ENCODE measurements around the gene MSL3. TPM values are rescaled to one million over a fixed set of nuclear protein-coding genes. Genes with fewer than 3 reads are reported as not detected.

MSL3 gene
- total and polyA plus RNA-seq, 2 of the 13 experiments (the other 11 are each of a cell fraction or from before 2014, with no cell fraction given) = 7.6 to 10.2 TPM

DNA sequence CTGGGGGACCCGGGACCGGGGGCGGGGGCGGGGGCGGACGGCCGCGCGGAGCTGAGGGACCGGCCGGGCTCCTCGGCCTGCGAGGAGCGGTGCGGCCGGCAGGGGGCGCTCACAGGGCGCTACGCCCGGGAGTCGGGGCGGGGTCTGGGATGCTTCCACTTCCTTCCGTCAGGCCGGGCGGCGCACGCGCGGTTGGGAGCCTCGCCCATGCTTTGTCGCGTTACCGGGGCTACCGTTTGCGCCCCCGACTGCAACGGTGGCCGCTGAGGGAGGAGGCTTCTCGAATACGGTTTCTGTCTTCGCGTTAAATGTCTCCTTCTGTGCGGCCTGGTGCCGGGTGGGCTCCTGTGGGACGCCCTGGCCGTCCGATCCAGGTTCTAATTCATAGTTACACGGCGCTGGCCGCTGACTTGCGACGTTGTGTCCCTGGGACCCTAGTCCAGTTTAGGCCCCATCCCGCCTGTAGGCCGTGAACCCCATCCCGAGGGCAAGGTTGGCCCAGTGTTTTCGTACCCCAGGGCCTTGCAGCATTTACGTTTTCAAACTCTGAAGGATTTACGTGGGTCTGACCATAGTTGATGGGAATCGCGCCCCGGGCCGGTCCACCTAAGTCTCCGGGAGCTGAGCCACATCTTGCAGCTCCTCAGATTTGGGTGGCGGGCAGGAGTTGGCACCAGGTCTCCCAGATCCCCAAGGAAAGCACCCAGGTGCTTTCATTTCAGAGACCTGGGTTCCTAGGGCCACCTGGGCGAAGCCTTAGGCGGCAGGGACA lies 549 bp downstream of the MSL3 start:
- peaks cover 29% of the 10 kb centered on the region for H3K4me1 ChIP-seq (ENCODE audit: insufficient read depth, low read length)
- FAIRE-seq (no peak), ATAC-seq (peak; percentile 76), DNase-seq (ENCODE audit: low spot score) (peak; percentile 60)
- H3K79me2 ChIP-seq (ENCODE audit: insufficient read depth, low read length) = no peaks in the 10 kb centered on the region
- no peaks in the 10 kb centered on the region for H3K9me3 ChIP-seq (ENCODE audit: low read length)
- no peaks in the 10 kb centered on the region for H4K20me1 ChIP-seq (ENCODE audit: insufficient read depth, low read length)
- WGBS (ENCODE audit: low lambda C conversion rate) = no CpG with 5 or more reads among the region's 66 CpGs
- peaks cover 2 to 13% of the 10 kb centered on the region in 2 experiments; a peak in 3 of 5 replicates for H3K27me3 ChIP-seq (ENCODE audit: control insufficient read depth in 1 of 2, insufficient read depth in 2 of 2, low read length in 2 of 2)
- peak overlapping the region; percentile 68 for H3K27ac ChIP-seq (ENCODE audit: extremely low read length, insufficient read depth, low read length)
- no TSS peak for BruUV-seq (replicated peaks)
- peak overlapping the region; percentile 81 to 85 (median 85) for H3K4me3 ChIP-seq (replicated peaks in 1 of 3; ENCODE audit: insufficient read depth in 1 of 3, low read depth in 2 of 3, low read length in 3 of 3)
- ChIA-PET POLR2A (no interaction called here), CTCF (ENCODE audit: low intra/inter-chr PET ratio, low total read pairs) (no interaction called here)
- H3K4me2 ChIP-seq (ENCODE audit: low read depth, low read length) = peak overlapping the region; percentile 88
- in situ Hi-C loops (cut with HindIII; ENCODE audit: extremely low pct_ligation_motif_present, low pct_unique_long_range_greater_than_20kb) (loop anchor here (25.0 kb wide), 1 partner anchor 621 kb away; no protein-coding TSS in a partner anchor), intact Hi-C loops (cut with micrococcal nuclease; ENCODE audit: unreplicated experiment) (no loop called here)
- H2AFZ ChIP-seq (ENCODE audit: low read length) = no peak overlapping the region
- H3K9ac ChIP-seq (ENCODE audit: insufficient read depth, low read depth, low read length) = peak overlapping the region; percentile 78
- peaks cover 0 to 7% of the 10 kb centered on the region in 2 experiments; a peak in 2 of 5 replicates for H3K36me3 ChIP-seq (replicated peaks in 1 of 2; ENCODE audit: control insufficient read depth in 1 of 2, insufficient read depth in 2 of 2, low read length in 2 of 2)
- 0 out of 2 replicates have a peak, but pooled peaks have one; percentile 25 for TF ChIP-seq ZNF451 (CRISPR knock-in tag; IDR thresholded peaks at IDR 0.05)
- peak; percentile 68 for TF ChIP-seq ZFX (CRISPR knock-in tag; IDR thresholded peaks at IDR 0.05; ENCODE audit: low read depth)
- TF ChIP-seq MXD1 (CRISPR knock-in tag; IDR thresholded peaks at IDR 0.05) = peak; percentile 30; the same call in 1 of the 2 replicates
- no peak for TF ChIP-seq TCF7 (IDR thresholded peaks at IDR 0.05; ENCODE audit: low read depth)
- peak; percentile 39; the same call in 1 of the 2 replicates for TF ChIP-seq RBFOX2 (IDR thresholded peaks at IDR 0.05; ENCODE audit: low read depth, low read length)
- TF ChIP-seq, protein P1, sequence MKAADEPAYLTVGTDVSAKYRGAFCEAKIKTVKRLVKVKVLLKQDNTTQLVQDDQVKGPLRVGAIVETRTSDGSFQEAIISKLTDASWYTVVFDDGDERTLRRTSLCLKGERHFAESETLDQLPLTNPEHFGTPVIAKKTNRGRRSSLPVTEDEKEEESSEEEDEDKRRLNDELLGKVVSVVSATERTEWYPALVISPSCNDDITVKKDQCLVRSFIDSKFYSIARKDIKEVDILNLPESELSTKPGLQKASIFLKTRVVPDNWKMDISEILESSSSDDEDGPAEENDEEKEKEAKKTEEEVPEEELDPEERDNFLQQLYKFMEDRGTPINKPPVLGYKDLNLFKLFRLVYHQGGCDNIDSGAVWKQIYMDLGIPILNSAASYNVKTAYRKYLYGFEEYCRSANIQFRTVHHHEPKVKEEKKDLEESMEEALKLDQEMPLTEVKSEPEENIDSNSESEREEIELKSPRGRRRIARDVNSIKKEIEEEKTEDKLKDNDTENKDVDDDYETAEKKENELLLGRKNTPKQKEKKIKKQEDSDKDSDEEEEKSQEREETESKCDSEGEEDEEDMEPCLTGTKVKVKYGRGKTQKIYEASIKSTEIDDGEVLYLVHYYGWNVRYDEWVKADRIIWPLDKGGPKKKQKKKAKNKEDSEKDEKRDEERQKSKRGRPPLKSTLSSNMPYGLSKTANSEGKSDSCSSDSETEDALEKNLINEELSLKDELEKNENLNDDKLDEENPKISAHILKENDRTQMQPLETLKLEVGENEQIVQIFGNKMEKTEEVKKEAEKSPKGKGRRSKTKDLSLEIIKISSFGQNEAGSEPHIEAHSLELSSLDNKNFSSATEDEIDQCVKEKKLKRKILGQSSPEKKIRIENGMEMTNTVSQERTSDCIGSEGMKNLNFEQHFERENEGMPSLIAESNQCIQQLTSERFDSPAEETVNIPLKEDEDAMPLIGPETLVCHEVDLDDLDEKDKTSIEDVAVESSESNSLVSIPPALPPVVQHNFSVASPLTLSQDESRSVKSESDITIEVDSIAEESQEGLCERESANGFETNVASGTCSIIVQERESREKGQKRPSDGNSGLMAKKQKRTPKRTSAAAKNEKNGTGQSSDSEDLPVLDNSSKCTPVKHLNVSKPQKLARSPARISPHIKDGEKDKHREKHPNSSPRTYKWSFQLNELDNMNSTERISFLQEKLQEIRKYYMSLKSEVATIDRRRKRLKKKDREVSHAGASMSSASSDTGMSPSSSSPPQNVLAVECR (CRISPR knock-in tag; IDR thresholded peaks at IDR 0.05; ENCODE audit: borderline replicate concordance) = peak; percentile 47
- peak; percentile 45; the same call in 1 of the 2 replicates for TF ChIP-seq RFX3 (CRISPR knock-in tag; IDR thresholded peaks at IDR 0.05)
- TF ChIP-seq CTCF (CRISPR knock-in tag; IDR thresholded peaks at IDR 0.05) = peak; percentile 65
- peak; percentile 82 for TF ChIP-seq GABPB1 (CRISPR knock-in tag; IDR thresholded peaks at IDR 0.05)
- TF ChIP-seq GATAD1 (CRISPR knock-in tag; IDR thresholded peaks at IDR 0.05) = 0 out of 2 replicates have a peak, but pooled peaks have one; percentile 28
- 0 out of 2 replicates have a peak, but pooled peaks have one; percentile 20 for TF ChIP-seq KDM5B (CRISPR knock-in tag; IDR thresholded peaks at IDR 0.05; ENCODE audit: borderline replicate concordance)
- TF ChIP-seq, protein P2, sequence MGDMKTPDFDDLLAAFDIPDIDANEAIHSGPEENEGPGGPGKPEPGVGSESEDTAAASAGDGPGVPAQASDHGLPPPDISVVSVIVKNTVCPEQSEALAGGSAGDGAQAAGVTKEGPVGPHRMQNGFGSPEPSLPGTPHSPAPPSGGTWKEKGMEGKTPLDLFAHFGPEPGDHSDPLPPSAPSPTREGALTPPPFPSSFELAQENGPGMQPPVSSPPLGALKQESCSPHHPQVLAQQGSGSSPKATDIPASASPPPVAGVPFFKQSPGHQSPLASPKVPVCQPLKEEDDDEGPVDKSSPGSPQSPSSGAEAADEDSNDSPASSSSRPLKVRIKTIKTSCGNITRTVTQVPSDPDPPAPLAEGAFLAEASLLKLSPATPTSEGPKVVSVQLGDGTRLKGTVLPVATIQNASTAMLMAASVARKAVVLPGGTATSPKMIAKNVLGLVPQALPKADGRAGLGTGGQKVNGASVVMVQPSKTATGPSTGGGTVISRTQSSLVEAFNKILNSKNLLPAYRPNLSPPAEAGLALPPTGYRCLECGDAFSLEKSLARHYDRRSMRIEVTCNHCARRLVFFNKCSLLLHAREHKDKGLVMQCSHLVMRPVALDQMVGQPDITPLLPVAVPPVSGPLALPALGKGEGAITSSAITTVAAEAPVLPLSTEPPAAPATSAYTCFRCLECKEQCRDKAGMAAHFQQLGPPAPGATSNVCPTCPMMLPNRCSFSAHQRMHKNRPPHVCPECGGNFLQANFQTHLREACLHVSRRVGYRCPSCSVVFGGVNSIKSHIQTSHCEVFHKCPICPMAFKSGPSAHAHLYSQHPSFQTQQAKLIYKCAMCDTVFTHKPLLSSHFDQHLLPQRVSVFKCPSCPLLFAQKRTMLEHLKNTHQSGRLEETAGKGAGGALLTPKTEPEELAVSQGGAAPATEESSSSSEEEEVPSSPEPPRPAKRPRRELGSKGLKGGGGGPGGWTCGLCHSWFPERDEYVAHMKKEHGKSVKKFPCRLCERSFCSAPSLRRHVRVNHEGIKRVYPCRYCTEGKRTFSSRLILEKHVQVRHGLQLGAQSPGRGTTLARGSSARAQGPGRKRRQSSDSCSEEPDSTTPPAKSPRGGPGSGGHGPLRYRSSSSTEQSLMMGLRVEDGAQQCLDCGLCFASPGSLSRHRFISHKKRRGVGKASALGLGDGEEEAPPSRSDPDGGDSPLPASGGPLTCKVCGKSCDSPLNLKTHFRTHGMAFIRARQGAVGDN (CRISPR knock-in tag; IDR thresholded peaks at IDR 0.05) = peak; percentile 46
